ENCODE results near the gene DNAJB6.

The DNAJB6 gene

DNA sequence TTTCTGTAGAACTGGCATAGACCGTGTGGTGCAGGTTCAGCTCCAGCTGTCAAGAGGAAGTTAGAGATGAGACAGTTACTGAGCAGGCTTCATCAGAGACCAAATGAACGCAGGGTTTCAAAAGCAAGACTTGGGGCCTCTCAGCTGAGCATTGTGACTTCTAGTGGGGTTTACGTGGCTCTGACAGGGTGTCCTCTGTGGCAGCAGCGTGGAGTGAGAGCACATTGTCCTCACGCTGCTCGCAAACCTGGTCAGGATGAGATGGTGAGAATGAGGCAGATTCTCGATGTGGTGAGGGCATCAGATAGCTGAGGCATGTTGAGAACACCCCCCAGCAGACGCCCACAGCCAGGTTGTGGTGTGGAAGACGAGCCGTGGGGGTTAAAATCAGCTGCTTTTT is 126.0 kb downstream of the DNAJB6 start:
- DNase-seq (ENCODE audit: low read depth in 2 of 3, low spot score in 1 of 3) = no peak

DNA sequence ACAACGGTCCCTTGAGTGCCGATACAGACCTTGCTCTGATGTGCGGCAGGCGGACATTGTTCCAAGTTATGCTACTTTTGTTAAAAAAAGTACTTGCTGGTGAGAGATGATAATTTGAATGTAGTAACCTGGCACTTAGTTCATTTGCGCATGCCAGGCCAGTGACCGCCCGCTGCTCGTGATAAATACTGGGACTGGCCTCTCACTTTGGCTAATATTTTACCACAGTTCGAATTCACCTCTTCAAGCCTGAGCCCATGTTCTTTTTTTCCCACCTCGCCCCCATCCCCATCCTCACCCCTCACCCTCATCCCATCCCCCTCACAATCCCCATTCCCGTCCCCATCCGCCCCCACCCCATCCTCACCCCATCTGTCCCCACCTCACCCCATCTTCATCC is 126.4 kb downstream of the DNAJB6 start:
- no peak for DNase-seq (ENCODE audit: low read depth in 2 of 3, low spot score in 1 of 3)

DNA sequence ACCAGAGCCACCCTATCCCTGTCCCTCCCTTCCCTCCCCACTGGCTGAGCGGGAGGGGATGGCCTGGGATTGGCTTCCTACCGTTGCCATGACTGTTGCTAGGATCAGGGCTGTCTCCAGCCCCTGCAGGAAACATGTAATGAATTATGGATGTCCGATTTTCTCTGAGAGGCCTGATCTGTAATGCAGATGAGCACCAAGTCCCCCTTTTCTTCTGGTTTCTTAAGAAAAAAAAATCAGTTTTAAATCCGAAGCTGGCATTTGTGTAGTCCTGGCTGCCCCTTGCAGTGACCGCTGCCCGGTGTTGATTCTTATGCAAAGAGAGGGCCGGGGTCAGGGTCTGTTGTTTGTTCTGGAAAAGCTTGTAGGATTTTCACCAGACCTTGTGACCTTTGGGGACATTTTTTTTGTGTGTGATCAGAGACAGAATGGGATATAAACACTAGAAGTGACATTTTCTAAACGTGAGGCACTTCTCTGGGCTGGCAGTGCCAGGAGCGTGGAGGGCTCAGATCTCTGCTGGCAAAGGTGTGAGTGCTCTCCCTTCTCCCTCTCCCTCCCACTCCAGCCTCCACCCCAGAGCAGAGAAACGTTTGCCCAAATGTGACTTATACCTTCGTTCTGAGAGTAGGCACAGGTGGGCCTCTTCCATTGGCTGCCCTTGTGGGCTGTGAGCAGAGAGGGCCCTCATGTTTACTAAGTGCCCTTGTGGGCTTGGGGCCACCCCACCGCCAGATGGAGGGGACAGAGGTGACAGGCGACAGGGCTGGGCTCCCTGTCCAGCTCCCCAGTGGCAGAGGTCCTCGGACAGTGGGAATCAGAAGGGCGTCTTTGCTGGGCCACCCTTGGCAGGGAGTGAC is 127.5 kb downstream of the DNAJB6 start:
- no peak for DNase-seq (ENCODE audit: low read depth in 2 of 3, low spot score in 1 of 3)

DNA sequence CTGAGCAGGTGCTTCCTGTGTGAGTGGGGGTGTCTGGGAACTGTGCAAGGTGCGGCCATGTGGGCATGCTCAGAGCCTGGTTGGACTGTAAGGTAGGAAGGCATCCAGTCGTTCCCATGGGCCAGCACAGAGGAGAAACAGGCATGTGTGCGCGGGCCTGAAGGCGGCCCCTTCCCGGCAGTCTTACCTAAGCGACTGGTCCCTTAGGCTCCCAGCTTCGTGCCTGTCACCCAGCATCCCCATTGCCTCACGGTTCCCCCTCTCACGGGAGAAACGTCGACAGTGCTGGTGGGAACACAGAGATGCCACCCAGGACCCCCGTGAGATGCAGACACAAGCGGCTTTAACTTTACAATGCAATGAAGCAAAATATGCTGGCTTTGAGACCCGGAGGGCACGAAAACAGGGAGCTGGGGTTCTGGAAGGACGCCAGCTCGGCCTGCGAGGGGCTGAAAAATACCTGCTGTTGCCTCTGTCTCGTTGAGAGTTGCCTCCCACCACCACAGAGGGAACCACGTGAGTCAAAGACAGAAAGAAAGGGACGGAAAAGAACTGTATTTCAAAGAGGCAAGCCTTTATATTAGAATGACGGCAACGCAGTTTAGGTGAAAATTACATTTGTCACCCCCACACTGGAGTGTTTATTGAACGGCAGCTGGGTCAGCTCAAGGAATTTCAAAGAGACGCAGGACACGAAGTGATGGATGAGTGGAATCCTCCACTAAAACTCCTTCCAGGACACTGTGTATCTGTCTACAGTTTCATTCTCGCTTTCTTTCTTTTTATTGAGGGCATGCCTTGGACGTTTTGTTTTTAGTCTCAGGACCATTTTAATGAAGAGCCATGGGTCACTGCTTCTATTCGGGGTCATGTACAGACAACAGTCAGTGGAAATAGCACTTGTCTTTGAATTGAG is 128.4 kb downstream of the DNAJB6 start:
- no peak for DNase-seq (ENCODE audit: low read depth in 2 of 3, low spot score in 1 of 3)

DNA sequence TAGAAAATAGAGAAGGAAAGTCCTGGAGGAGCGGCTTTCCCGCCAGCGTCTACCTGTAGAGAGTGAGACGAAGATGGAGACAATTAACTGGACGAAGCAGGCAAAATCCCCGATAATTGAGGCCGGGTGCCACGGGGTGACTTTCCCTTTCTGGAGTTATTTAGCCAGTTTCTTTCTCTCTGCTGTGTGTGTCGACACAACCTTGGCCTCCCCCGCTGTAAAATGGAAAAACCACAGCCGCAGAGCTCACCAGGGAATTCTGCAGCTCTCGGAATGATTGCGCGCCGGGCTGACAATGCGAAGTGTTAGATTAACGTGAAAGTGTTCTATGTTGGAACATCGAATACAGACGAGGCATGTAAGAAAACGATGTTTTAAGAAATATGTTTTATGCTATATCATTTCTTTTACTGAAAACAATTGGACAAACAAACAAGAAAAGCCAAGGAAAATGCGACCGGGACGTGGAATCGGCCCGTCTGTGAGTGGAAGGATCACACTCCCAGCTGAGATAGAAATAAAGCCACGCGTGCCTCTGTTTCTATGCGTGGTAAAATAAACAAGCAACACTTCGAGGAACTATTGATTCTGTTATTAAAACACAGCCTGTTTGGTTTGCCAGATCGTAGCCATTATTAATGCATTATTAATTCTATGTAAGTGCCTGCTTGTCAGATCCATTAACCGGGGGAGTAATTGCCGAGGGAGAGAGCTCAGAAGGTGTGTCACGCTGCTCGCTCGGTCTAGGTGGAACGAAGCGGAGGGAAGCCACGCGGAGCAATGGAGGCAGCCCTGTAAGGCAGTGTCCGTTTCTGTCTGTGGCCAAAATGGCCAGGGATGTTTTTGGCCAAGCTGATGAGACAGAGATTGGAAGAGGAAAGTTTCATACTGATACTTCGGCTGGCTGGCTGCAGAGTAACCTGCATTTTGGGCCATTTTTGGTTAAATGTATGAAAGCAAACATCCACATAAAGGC is 129.4 kb downstream of the DNAJB6 start:
- DNase-seq (ENCODE audit: low read depth in 2 of 3, low spot score in 1 of 3) = no peak

DNA sequence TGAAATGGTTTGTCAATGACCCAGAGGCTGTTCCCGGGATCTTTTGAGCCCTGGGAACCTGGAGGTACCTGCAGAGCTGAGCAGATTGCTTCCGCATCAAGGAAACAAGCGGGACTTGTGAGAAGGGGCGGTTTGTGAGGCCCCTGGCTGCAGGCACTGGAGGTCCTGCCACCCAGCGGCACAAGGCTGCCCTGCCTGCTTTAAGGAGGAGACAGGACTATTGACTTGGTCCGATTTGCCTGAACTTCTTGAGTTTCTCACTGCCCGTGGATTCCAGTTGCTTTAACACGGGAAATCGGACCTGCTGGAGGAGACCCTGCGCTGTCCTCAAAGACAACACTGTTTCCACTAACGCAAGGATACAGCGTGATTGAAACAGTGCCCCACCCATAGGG is 130.1 kb downstream of the DNAJB6 start:
- no peak for DNase-seq (ENCODE audit: low read depth in 2 of 3, low spot score in 1 of 3)
